ENCODE data around the gene DCAF11. TPM values are rescaled to one million over a fixed set of nuclear protein-coding genes. Genes with fewer than 3 reads are reported as not detected.

DCAF11 gene
- polyA plus RNA-seq, 1 experiment = 29.7 TPM

DNA sequence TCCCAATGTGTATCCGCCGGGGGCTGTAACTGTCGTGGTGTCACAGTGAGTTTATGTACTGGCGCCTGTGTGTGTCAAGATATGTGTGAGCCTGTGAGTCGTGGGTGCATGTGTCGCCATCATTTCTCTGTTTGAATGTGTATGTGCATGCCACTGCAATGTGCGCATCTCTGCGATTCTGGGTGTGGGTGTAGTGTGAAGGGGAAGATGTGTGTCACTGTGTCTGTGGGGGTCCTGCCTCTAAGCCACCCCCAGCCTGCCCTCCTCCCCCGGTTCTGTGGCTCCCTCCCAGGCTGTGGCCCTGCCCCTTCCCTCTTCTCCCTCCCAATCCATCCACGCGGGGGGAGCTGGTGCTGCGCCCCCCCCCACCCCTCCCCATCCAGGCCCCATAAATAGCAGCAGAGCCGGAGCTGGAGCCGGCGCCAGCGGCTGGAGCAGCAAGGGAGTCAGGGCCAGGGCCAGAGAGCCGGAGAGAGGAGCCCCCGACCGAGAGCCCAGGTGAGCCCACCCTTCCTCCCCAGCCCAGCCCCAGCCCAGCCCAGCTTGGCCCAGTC lies 43.4 kb upstream of the DCAF11 start, which contains the start of gene CPNE6:
CPNE6 (plus strand) TSS at position 419 of the 554 bp plus-strand sequence. CDS start 1,375 bp downstream, outside the sequence.
- TF ChIP-seq, protein P1, sequence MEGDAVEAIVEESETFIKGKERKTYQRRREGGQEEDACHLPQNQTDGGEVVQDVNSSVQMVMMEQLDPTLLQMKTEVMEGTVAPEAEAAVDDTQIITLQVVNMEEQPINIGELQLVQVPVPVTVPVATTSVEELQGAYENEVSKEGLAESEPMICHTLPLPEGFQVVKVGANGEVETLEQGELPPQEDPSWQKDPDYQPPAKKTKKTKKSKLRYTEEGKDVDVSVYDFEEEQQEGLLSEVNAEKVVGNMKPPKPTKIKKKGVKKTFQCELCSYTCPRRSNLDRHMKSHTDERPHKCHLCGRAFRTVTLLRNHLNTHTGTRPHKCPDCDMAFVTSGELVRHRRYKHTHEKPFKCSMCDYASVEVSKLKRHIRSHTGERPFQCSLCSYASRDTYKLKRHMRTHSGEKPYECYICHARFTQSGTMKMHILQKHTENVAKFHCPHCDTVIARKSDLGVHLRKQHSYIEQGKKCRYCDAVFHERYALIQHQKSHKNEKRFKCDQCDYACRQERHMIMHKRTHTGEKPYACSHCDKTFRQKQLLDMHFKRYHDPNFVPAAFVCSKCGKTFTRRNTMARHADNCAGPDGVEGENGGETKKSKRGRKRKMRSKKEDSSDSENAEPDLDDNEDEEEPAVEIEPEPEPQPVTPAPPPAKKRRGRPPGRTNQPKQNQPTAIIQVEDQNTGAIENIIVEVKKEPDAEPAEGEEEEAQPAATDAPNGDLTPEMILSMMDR (IDR thresholded peaks at IDR 0.05; ENCODE audit: low read depth, low read length) = no peak
- CTCF ChIA-PET = interaction anchor here (1.4 kb wide), 1 partner anchor 19 kb away, joined by 5 read pairs; no protein-coding TSS in a partner anchor
- H3K27me3 ChIP-seq (ENCODE audit: control insufficient read depth, insufficient read depth, low read length) = peaks cover 56% of the 10 kb centered on the region

GRCh38 chr14:24071836-24072430 lies 42.6 kb upstream of the DCAF11 start:
- CTCF ChIA-PET = interaction anchor here (1.4 to 1.6 kb wide), 2 partner anchors 14 to 18 kb away, joined by 5 to 6 read pairs; no protein-coding TSS in a partner anchor
- no peak for DNase-seq (ENCODE audit: low read depth, low spot score)
- peaks cover 53% of the 10 kb centered on the region for H3K27me3 ChIP-seq (ENCODE audit: control insufficient read depth, insufficient read depth, low read length)

More for the DNA sequence above, 43.4 kb upstream of the DCAF11 start, which contains the start of gene CPNE6:
- POLR2A ChIA-PET = no interaction called here
- no peaks in the 10 kb centered on the region for H3K9me3 ChIP-seq (ENCODE audit: control insufficient read depth, insufficient read depth, low read length)
- no peak for DNase-seq (ENCODE audit: low read depth, low spot score)
- no peak within 1 kb of the TSS for H3K27ac ChIP-seq (ENCODE audit: low read depth, low read length)
- H3K4me3 ChIP-seq (ENCODE audit: low read depth, low read length) = no peak within 1 kb of the TSS

DNA sequence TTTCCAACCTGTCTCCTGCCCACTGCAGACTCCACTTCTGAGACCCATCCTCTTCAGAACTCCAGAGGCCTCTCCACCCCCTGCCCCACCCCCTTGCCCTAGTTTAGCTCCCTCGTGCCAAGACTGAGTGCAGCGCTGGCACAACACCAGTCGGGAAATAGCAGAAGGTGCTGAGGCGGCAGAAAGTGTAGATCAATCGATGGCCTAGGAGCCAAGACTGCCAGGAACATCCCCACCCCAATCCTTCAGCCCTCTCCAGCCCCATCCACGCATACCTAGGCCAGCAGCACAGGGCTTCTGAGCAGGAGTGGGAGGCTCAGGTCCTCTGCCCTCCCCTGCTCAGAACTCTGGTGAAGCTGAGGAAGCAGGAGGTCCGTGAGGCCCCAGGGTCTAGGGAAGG lies 42.1 kb upstream of the DCAF11 start:
- H3K9me3 ChIP-seq (ENCODE audit: control insufficient read depth, insufficient read depth, low read length) = no peaks in the 10 kb centered on the region
- peaks cover 50% of the 10 kb centered on the region for H3K27me3 ChIP-seq (ENCODE audit: control insufficient read depth, insufficient read depth, low read length)
- POLR2A ChIA-PET = no interaction called here
- no peak overlapping the region for H3K27ac ChIP-seq (ENCODE audit: low read depth, low read length)
- H3K4me3 ChIP-seq (ENCODE audit: low read depth, low read length) = no peak overlapping the region
- TF ChIP-seq, protein P1 (IDR thresholded peaks at IDR 0.05; ENCODE audit: low read depth, low read length) = no peak
- CTCF ChIA-PET = interaction anchor here (0.6 to 1.6 kb wide), 4 partner anchors 14 to 565 kb away, joined by 4 to 6 read pairs (median 4); no protein-coding TSS in a partner anchor
- no peak for DNase-seq (ENCODE audit: low read depth, low spot score)

More at GRCh38 chr14:24071836-24072430, 42.6 kb upstream of the DCAF11 start:
- POLR2A ChIA-PET = no interaction called here
- Histone ChIP-seq H3K4me3 (ENCODE audit: low read depth, low read length) (no peak overlapping the region), H3K9me3 (ENCODE audit: control insufficient read depth, insufficient read depth, low read length) (no peaks in the 10 kb centered on the region), H3K27ac (ENCODE audit: low read depth, low read length) (no peak overlapping the region)
- TF ChIP-seq, protein P1 (IDR thresholded peaks at IDR 0.05; ENCODE audit: low read depth, low read length) = no peak

DNA sequence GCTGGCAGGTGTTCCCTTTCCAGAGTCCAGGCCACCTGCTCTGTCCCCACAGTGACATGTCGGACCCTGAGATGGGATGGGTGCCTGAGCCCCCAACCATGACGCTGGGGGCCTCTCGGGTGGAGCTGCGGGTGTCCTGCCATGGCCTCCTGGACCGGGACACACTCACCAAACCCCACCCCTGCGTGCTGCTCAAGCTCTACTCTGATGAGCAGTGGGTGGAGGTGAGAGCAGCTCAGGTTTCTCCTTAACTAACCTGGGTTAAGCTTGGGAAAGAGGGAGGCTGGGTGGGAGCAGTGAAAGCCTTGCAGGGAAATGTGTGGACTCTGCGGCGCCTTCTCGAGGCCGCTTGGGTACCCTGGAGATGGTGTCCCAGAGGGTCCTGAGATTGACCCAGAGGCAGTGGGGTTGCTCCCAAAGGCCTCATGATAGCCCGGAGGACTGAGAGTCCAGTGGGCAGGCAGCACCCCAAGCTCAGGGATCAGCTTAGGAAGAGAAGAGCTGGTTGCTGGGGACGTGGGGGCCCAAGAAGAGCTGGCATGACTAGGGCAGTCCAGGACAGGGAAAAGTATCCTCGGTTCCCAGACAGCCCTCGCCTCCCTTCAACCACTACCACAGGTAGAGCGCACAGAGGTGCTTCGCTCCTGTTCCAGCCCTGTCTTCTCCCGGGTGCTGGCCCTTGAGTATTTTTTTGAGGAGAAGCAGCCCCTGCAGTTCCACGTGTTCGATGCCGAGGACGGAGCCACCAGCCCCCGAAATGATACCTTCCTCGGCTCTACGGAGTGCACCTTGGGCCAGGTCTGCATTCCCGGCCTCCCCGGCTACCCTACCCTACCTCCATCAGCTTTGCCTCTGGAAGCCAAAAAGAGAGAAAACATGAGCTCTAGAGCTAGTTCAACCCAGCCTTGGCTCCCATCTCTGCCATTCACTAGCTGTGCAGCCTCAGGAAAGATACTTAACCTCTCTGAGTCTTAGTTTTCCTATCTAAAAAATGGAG lies 41.4 kb upstream of the DCAF11 start:
- no peak for DNase-seq (ENCODE audit: low read depth, low spot score)
- H3K4me3 ChIP-seq (ENCODE audit: low read depth, low read length) = no peak overlapping the region
- TF ChIP-seq, protein P1 (IDR thresholded peaks at IDR 0.05; ENCODE audit: low read depth, low read length) = no peak
- no peaks in the 10 kb centered on the region for H3K9me3 ChIP-seq (ENCODE audit: control insufficient read depth, insufficient read depth, low read length)
- no peak overlapping the region for H3K27ac ChIP-seq (ENCODE audit: low read depth, low read length)
- H3K27me3 ChIP-seq (ENCODE audit: control insufficient read depth, insufficient read depth, low read length) = peaks cover 52% of the 10 kb centered on the region
- ChIA-PET POLR2A (no interaction called here), CTCF (interaction anchor here (0.6 to 1.6 kb wide), 4 partner anchors 15 to 566 kb away, joined by 4 to 6 read pairs (median 4); no protein-coding TSS in a partner anchor)
